GM18951 (cell line): ENCODE data around the gene RBFOX2.

Experiments
- POLR2A ChIP-seq: IDR thresholded peaks from 4 replicates; pipeline ENCODE4 v1.6.1; 2011; ENCODE audit warnings: mild to moderate bottlenecking; ENCODE audit not compliant: insufficient read length, insufficient read depth; ENCODE audit errors: extremely low read depth
- in situ Hi-C: fragments of 300-500 bp; cut with MboI; formaldehyde crosslinking; loops from one replicate; pipeline ENCODE4 v1.12.0; 2022; ENCODE audit warnings: low sequenced_read_pairs, mixed read lengths, inconsistent platforms; ENCODE audit not compliant: unreplicated experiment

RBFOX2 gene

DNA sequence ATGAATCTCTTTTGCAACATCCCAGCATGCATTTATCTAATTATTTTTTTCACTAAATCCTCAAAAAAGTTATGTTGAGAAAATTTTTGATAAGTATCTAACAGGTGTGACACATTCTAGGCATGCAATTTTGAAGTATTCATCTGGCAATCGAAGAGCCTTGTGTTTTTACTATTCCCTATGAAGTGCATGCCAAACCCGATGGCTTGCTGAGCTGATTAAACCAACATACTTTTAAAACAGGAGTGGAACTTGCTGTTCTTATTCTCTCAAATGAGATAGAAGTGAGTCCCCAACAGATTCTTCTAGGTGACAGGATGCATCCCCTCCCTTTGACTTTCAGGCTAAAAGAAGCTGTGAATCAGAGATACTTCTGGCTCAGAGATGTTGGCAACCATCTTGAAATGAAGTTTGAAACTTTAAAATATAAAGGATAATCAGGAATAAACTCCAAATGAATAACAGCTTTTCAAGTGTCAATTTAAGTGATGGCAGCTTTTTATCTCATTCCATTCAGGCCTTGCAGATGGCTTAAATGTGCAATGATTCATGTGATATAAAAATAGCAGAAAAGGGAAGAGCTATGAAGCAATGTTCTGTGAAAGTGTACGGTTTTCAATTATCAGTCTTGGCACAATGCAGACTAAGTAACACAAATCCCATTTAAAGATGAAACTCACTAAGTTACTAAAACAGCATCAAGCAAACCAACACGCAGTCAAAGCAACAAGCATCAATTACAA, 243.3 kb downstream of the RBFOX2 start:
- in situ Hi-C loops = no loop called here
- no peak for TF ChIP-seq POLR2A

- no peak for TF ChIP-seq POLR2A
- in situ Hi-C loops = no loop called here
Measured at GRCh38 chr22:35784633-35785032, 244.0 kb downstream of the RBFOX2 start.

DNA sequence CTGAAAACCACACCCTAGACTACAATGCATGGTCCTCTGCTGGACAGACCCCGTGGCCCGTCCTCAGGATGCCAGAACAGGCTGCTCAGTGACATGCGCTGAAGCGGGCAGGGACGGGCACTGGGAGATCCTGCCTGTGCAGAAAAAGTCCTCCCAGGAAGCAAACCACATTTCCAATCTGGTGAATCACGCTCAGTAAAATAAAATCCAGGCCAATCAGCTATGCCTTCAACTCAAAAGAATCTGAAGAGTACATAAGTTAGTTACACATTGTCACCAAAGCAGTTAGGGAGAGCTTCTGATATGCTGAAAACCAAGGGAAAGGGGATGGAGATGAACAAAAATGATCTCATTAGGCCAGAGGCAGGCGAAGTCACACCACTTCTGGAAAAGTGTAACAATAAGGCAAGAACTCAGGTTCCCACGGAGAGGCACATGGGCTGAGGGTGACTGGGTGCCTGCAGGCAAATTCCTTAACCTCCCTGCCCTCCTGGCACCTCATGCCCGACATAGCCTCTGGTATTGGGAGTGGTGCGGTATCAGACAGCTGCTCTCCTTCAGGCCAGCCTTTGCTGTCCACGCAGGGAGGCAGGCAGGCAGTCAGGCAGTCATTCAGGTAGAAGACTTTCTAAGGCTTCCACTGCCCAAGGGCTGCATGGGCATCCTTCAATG, 244.5 kb downstream of the RBFOX2 start:
- no peak for TF ChIP-seq POLR2A
- in situ Hi-C loops = no loop called here

- no peak for TF ChIP-seq POLR2A
- in situ Hi-C loops = no loop called here
Measured at GRCh38 chr22:35782504-35782903, 246.1 kb downstream of the RBFOX2 start.

GRCh38 chr22:35781898-35782297, 246.7 kb downstream of the RBFOX2 start:
- no peak for TF ChIP-seq POLR2A
- in situ Hi-C loops = no loop called here

DNA sequence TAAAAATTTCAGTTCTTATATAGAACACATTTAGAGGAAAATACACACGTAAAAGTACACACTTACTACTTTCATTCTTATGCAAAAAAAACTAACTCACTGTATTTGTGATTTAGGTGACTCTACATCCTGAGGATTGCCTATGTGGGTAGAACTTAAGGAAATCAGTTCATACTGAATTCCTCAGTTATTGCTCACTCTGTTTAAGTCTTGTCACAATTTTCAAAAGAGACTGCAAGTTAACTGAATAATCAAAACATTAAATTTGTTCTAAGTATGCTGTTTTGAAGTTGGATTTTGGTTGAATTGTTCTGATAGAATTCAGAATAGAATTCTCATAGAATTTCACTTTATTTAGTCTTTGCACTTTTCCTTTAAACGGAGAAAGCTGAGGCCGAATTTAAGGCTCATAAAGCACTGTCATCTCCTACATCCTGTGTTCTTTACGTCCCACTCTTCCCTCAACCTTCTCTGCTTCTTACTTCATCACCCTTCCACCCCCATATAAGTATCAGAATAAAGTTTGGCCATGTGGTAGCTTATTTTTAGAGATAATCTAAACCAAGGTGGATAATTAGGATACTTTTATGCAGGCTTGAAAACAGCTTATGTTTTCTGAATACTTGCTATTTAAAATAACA, 251.2 kb downstream of the RBFOX2 start:
- no peak for TF ChIP-seq POLR2A
- in situ Hi-C loops = no loop called here

DNA sequence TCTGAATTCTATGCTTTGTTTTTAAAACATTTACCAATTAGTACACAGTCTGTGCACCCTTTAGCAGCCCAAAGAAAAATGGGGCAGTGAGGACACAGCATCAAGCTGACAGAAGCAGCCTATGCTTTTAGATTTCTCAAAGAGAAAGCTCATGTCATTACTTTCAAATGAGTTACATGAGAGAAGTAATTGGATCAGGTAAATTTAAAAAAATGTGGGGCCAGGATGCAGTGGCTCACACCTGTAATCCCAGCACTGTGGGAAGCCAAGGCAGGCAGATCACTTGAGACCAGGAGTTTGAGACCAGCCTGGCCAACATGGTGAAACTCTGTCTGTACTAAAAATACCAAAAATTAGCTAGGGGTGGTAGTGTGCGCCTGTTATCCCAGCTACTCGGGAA, 253.3 kb downstream of the RBFOX2 start:
- no peak for TF ChIP-seq POLR2A
- in situ Hi-C loops = no loop called here

DNA sequence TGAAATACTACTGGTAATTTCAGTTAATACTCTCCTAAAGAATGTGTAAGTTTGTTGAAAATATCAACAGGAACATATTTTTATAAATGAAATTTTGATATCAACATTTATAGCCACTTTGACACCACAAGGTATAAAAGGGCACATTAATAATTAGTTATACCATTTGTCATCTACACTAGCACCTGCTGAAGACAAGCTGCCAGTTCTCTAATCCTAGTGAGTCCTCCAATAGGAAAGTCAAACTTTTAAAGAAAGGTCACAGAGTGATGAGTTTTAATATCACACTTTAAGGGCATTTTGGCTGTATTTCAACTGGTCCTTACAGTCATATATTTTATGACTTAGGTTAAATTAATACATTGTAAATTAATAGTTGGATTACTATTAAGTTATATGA, 258.6 kb downstream of the RBFOX2 start:
- in situ Hi-C loops = no loop called here
- no peak for TF ChIP-seq POLR2A

GRCh38 chr22:35766654-35767580, 261.7 kb downstream of the RBFOX2 start:
- in situ Hi-C loops = no loop called here
- TF ChIP-seq POLR2A = no peak

DNA sequence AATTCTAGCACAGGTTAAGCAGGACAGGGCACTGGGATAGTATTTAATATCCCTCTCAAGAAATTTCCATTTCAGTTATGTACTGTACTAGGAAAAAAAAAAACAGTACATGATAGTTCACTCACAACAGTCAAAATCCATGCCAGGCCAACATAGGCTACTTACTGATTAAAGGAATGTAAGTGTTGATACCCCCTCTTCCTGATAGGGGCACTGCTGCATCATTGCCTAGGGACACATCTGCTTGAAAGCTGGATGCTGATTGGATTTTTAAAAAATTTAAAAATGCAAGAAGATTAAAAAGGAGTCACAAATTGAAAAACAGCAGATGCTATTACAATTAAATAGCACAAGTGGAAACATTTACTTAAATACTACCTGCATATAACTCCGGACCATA, 267.6 kb downstream of the RBFOX2 start:
- no peak for TF ChIP-seq POLR2A
- in situ Hi-C loops = no loop called here

DNA sequence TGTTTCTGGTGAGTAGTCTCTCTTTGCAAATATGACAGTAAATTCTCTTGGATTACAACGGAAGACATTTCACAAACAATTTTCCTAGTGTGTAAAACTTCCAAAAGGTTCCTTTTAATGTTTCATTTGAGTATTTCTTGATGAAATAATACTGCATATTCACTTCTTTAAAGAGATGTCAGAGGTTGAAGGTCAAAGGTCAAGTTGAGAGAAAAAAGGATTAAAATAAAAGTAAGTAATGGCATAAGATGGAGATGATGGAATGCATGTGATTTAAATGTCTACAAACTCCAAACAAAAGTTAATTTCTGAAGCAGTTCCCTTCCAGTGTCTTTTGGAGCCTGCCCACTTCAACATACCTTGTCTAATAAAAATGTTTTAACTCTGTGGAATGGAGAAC, 270.2 kb downstream of the RBFOX2 start:
- in situ Hi-C loops = no loop called here

GRCh38 chr22:35756722-35757121, 271.9 kb downstream of the RBFOX2 start:
- in situ Hi-C loops = no loop called here
- no peak for TF ChIP-seq POLR2A

More for the DNA sequence above, 270.2 kb downstream of the RBFOX2 start:
- no peak for TF ChIP-seq POLR2A

GRCh38 chr22:35754761-35755160, 273.9 kb downstream of the RBFOX2 start:
- in situ Hi-C loops = no loop called here
- TF ChIP-seq POLR2A = no peak
